ENCODE results near the gene COTL1.

The COTL1 gene

DNA sequence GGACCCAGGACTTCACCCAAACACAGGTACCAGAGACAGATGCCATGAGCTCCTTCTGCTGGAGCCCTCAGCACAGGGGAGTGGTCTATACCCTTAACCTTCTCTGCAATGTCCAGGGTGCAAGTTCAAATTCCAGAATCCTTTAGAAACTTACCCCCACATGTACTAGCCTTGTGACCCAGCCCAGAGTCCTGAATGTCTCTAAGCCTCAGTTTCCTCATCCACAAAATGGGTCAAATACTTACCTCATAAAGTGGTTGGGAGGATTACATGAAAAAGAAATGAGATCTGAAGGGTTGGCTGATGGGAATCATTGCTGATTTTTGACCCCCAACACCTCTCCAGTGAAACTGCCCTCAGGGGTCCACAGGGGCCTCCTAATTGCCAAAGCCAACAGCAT, 21.7 kb downstream of the COTL1 start:
- no peak for DNase-seq (ENCODE audit: low read depth in 2 of 2)

DNA sequence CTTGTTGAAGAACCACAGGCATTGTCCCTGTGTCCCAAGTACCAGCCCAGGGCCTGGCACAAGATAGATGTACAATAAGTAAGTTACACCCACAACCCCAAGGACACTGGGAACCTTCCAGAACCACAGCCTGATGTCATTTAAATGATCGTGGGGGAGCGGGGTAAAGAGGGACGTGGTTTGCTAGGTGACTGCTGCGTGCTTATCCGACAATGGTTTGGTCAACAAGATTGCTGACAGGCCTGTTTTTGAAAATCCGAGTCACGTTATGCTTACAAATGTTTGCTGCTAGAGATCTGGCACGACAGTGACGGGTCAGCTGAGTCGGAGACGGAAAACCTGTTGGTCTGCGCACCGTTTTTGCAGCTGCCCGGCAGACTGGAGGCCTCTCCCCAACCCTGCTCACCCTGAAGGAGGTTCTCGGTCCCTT, 22.8 kb downstream of the COTL1 start:
- DNase-seq (ENCODE audit: low read depth in 2 of 2) = no peak

DNA sequence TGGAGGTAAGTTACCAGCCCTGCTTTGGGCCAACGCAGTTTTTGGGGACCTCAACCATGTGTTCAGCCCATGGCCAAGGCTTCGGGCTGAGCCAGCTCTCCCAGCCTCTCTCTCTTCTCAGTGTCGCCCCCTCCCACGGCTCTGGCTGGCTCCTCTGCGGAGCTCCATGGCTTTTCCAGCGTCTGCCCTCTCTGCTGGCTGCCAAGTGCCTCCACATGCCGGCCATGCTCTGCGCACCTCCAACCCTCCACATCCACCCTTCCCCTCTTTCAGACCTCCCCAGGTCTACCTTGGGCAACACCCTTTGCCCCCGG, 23.2 kb downstream of the COTL1 start:
- no peak for DNase-seq (ENCODE audit: low read depth in 2 of 2)

DNA sequence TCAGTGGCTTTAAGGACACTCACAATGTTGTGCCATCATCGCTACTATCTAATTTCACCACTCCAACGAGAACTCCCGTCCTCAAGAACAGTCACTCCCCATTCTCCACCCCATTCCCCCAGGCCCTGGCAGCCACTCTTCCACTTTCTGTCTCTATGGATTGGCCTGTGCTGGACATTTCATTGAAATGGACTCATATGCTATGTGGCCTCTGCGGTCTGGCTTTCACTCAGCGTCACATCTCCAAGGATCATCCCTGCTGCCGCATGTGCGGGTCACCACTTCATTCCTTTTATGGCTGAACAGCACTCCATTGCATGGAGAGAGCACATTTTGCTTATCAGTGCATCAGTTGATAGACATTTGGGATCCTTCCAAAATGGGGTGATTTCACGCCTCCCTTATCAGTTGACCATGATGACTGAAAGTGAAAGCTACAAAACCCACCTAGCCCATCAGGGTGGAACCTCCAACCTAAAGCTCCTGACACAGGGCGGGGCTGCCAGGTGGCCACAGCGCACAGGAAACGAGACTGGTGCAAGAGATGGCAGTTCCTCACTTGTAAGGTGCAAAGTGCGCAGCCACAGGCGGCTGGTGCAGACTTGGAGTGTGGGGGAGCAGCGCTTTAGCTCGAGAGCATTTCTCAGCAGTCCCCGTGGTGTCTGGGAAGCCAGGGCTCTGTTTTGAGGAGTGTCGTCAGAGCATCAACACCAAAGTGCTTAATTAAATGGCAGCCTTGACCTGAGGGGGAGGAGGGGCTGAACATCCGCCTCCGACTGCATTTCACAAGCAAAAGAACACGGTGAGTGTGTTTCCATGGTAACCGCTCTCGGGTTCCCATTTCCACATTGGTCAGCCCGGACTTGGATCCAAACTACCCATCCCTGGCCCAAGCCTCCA, 23.8 kb downstream of the COTL1 start:
- peak in 1 of 2 donors; percentile 56 for DNase-seq (ENCODE audit: low read depth in 2 of 2)

DNA sequence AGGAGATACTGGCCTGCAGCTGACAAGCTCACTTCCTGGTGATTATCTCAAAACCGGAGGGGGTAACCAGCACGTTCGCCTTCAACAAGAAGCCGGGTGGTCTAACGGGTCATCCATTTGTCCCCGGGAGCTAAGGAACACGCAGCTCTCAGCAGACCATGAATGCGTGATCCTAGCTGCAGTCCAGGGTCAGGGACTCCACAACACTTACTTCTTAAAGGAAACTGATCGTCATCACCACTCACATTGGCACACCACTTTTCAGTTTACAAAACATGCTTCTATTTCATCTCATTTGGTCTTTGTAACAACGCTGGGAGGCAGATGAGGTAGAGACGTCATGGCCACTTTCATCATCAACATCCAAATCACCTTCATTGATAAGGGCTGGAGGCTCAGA, 25.2 kb downstream of the COTL1 start:
- DNase-seq (ENCODE audit: low read depth in 2 of 2) = no peak

DNA sequence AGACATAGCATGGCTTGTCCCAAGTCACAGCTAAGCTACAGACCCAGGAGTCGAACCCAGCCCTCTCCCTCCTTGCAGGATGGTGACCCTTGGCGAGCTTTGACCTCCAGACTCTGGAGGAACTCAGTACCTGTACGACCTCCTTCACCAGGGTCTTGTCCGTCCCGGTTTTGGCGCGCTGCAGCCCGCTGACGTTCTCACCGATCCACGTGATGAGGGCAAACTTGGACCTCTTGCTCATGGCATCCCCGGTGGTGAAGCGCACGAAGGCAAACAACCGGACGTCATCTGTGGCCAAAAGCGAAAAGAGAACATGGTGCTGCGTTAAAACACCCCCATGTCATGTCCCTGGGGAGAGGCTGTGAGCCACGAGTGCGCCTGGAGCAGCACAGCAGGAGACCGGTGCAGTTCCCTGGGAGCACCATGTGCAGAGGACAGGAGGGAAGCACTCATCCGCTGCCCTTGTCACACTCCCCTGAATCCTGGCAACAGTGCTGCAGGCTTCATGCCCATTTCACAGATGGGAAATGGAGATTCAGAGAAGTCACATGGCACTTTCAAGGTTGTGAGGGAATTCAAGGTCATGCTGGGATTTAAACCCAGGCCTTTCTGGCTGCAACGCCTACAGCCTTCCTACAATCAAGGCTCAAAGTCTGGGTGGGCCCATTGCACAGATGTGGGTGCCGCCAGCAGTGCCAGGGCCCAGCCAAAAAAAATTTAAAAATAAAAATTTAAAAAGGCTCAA, 27.7 kb downstream of the COTL1 start:
- no peak for DNase-seq (ENCODE audit: low read depth in 2 of 2)

DNA sequence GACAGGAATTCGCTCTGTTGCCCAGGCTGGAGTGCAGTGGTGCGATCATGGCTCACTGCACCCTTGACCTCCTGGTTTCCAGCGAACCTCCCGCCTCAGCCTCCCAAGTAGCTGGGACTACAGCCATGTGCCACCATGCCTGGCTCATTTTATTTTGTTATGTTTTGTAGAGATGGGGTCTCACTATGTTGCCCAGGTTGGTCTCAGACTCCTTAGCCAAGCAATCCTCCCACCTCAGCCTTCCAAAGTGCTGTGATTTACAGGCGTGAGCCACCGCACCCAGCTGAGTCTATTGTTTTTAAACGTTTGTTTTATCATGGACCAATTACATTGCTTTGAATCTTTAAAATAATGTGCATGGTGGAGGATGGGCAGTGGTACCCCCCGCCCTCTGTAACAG, 28.9 kb downstream of the COTL1 start:
- DNase-seq (ENCODE audit: low read depth in 2 of 2) = no peak

DNA sequence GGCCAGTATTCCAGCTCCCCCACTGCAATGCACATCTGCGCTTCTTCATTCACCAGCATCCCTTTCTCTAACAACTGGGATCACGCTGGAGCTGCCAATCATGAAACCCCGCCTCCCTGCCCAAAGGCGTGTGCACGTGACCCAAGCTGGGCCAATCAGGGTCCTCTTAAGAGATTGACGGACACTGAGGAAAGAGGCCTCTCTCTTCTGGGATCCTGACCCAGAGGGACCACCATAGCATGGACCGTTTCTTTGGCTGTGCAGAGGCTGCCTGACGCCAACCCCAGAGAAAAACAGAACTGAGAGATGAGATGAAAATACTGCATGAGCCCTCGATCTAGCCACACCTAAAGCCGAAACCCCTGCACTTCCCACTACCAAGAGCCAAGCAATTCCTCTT, 32.0 kb downstream of the COTL1 start:
- DNase-seq (ENCODE audit: low read depth in 2 of 2) = no peak

DNA sequence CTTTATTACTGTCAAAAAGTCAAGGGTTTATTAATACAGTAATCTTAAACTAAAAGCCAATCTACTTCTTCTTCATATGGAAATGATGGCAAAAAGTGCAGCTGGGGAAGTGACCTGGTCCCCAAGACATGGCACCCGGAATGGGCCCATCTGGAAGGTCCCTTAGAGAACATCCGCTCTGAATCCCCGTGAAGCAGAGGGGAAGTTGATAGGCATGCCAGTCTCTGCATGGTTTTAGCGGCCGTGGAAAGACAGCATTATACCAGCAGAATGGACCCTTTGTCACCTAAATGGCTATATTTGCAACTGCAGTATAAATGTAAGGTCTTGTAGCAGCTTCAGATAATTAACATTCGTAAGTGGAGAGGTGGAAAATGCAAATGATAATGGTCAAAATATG, 32.4 kb downstream of the COTL1 start:
- DNase-seq (ENCODE audit: low read depth in 2 of 2) = no peak

DNA sequence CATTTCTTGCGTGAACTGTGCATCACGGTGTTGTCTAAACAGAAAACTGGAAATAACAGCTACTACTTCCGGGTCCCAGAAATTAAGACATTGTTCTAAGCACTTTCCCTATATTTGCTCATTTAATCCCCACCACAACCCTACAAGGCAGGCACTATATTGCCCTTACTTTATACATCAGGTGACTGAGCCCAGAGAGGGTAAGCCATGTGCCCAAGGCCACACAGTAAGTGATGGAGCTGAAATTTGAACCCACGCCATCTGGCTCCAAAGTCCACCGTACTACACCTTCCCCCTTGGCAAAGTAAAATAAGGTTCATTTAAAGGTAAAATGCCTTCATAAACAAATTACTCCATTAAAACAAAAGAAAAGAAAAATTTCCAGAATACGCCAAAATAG, 33.2 kb downstream of the COTL1 start:
- DNase-seq (ENCODE audit: low read depth in 2 of 2) = no peak

DNA sequence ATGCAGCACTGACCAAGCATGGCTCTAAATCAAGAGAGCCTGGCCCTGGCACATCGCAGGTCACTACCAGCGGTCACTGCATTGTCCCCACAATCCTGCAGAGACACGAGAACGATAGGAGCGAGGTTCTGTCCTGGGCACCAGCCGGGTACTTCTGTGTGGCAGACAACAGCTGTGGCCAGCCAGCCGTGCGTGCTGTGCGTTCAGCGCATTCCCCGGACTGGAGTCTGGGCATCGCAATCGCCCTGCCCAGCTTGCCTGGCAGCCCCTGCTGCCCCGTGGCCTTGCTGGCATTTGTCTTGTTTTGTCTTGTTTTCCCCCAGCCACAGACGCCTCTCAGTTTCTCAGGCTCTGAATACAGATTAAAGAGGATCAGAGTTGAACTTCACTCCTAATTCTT, 33.9 kb downstream of the COTL1 start:
- DNase-seq (ENCODE audit: low read depth in 2 of 2) = no peak

DNA sequence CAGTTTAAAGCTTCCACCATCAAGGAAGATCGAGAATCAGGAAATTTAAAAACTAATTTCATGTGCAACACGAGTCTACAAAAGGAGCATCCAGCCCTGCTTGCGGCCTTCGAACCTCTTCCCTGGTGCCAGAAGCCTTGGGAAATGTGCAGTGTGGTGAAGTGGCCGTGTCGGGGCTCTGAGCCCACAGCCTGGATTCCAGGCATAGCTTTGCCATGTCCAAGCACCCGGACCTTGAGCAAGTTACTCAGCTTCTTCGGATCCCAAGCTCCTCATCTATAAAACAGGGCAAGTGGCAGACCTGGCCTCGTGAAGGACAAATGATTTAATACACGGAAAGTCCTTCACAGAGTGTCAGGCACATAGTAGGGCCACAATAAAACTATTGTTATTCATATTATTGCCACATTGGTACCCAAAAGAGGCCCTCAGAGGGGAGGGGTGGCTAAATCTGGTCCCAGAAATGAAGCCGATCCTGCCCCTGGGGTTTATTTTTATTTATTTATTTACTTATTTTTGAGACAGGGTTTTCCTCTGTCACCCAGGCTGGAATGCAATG, 34.8 kb downstream of the COTL1 start:
- DNase-seq (ENCODE audit: low read depth in 2 of 2) = no peak

DNA sequence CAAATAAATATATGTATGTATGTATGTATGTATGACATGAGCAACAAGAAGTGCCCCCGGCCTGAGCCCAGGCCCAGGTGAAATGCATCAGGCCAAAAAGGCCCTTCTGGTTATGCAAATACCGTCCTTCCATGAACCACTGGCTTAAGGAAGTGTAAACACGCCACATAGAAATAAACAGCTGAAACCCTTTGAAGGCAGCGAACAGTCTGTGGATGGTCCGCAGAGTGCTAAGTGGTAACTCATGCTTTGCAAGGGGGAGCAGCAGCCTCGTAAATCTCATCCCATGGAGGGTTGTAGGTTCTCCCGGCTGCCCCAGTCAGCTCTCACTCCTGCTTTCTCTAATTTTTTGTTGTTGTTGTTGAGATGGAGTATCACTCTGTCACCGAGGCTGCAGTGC, 36.7 kb downstream of the COTL1 start:
- no peak for DNase-seq (ENCODE audit: low read depth in 2 of 2)

DNA sequence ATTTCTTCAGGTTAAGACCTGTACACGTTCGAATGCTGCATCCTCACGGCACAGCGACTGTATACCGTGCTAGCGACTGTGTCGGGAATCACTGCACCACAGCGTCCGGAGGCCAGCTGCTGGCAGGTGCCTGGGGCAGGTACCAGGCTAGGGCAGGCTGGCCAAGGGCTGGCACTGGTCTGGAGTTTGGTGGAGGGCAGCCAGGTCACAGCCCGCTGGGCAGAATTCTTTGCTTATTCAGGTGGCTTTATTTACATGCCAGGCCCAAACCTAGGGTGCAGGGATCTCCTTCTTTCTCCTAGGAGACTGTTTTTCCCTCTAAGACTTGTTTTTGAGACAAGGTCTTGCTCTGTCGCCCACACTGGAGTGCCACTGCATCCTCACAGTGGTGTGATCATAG, 37.9 kb downstream of the COTL1 start:
- DNase-seq (ENCODE audit: low read depth in 2 of 2) = no peak

DNA sequence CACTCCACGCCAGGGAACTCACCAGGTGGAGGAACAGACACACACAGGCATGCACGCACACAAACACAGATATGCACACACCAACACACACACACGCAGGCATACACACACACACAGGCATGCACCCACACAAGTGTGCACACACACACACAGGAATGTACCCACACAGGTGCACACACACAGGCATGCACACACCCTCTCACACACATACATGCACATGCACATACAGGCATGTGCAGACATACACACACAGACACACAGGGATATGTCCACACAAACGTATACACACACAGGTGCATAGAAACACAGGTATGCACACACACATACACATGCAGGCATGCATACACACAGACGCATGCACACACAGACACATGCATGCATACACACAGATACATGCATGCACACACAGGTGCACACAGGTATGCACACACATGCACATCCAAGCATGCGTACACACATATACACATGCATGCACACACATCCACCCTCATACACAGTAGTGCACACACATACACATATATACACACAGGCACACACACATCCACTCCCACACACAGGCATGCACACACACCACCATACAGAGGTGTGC, 39.2 kb downstream of the COTL1 start:
- no peak for DNase-seq (ENCODE audit: low read depth in 2 of 2)

DNA sequence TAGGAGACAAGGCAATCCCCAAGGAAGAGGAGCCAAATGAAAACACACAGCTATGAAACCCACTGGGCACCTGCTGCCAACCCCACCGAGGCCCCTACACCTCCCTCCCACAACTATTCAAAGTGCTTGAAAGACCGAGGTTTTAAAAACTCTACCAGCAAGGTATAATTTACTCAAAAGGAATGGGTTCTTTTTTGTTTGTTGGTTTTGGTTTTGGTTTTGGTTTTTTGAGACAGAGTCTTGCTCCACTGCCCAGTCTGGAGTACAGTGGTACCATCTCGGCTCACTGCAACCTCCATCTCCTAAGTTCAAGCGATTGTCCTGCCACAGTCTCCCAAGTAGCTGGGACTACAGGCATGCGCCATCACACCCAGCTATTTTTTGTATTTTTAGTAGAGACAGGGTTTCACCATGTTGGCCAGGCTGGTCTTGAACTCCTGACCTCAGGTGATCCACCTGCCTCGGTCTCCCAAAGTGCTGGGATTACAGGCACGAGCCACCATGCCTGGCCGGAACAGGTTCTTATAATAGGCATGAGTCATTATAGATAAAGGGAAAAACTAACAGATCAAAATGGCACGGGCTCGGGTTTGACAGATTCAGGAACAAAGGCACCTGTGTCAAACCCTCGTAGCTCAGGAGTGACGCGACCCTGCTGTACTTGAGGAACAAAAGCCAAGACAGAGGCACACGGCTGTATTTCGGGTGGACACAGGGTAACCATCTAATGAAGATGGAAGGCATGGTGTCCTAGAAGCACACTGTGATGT, 40.7 kb downstream of the COTL1 start:
- no peak for DNase-seq (ENCODE audit: low read depth in 2 of 2)

DNA sequence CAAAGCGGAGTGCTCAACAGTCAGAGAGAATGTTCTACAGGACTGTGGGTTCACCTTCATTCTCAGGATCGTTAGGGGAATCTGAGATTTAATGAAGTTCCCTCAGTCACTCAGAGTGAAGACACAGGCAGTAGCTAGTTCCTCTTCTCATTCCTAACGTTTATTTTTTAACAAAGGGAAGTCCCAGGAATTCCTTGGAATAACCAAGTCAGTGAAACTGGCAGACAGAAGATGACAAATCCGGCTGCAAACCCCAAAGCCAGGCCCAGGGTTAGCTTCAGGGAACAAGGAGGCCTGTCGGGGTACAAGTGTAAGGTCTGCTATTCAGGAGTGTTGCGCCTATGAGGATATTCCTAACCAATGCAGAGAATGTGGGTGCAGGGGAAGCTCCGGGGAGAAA, 42.0 kb downstream of the COTL1 start:
- DNase-seq (ENCODE audit: low read depth in 2 of 2) = no peak

DNA sequence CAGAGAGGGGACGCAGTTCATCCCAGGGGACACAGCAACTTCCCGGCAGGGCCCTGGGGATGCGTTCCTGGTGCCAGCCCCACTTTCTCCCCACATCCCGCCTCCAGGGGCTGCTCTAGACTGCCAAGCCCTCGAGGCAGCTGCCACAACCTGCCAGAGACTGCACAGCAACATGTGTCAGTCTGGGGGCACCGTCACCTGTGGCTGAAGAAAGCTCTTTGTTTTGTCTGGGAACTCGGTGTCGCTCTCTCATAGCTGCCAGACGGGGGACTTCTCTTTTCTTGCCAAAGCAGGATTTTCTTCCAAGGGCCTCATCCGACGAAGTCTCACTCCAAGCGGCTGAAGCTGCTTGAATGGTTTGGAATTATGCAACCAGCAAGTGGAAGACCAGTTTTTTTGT, 43.7 kb downstream of the COTL1 start:
- DNase-seq (ENCODE audit: low read depth in 2 of 2) = no peak

DNA sequence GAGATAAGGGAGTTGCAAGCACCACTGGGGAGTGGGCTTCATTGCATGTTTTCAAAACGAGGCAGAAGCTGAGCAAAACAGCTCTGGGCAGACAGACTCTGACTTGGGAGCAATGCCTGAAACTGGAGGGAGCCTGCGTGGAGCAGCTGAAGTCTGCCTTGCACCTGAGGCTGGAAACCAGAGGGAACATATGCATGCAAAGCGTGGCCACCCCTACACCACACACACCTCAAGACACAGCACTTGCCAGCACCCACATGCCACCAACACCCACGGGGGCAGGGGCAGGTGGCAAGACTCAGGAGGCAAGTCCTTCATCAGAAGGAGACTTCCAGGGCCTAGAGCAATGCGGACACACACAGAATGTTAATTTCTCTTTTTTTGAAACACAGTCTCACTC, 45.8 kb downstream of the COTL1 start:
- DNase-seq (ENCODE audit: low read depth in 2 of 2) = no peak

DNA sequence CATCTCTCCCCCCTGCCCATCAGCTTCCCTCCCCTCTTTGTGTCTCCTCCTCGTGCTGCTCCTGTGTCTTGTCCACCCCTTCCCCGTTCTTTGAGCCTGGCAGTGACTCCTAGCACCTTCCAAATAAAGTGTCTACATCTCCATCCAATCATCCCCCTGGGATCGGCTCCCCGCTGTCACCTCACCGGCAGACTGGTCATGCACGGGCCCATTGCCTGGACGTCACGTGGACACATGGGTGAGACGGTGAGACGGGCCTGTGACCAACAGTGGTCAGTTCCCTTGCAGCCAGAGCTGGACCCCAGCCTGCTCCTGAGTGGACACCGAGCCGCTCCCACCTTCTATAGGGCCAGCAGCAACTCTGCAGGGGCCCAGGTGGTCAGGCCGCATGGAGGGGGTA, 46.4 kb downstream of the COTL1 start:
- DNase-seq (ENCODE audit: low read depth in 2 of 2) = no peak

DNA sequence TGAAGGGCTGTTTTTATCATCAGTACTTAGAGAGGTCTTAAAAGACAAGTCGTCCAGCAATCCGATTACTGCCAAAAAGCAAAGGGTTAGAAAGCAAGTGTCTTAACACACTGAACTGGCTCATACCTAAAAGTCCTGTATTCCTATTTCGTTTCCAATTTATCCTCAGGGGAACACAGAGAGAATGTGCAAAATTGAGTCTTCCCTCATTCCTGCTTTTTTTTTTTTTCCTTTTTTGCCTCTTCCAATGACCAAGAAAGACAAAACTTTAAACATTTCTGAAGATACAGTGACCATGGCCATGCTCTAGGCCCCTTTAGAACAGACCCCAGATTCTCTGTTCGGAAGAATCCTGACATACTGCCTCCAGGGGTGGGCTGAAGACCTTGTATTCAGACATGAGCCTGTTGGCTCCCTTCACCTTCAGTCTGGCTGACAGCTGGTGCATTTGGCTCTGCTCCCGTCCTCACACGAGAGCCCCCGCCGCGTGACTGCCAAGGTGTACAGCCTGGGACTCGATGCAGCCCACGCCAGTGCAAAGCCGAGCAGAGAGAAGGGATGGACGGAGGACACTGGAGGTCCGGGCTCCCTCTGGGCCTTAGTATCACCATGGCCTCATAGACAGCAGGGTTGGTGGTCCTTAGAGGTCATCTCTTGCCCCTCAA, 47.0 kb downstream of the COTL1 start:
- no peak for DNase-seq (ENCODE audit: low read depth in 2 of 2)

Measured in stimulated activated CD4-positive, alpha-beta T cell treated with anti-CD3 and anti-CD28 coated beads, Interleukin-15, amount 100 ng/mL, for 48 hours (primary cell).